Activated CD4-positive, CD25-positive, alpha-beta regulatory T cell treated with anti-CD3 and anti-CD28 coated beads, Interleukin-2, amount 50 U/mL, for 24 hours (primary cell): ENCODE measurements around the gene P3H3.
"Not testable (repeated sequence)": the region's sequence is repeated elsewhere in the genome, so short reads cannot be mapped to it uniquely, and the experiment has no call there.

Experiments used
- ATAC-seq, 2 donors: fragments of 150-1000 bp; cut with Tn5 transposase; one replicate each; pipeline ENCODE4 v1.10.0; 2021; ENCODE audit warnings: mild to moderate bottlenecking in 1 of 2, moderate library complexity in 1 of 2

The P3H3 gene

GRCh38 chr12:6845395-6845794 lies 17.2 kb downstream of the P3H3 start:
- ATAC-seq, result no peak

GRCh38 chr12:6846316-6846869 lies 18.2 kb downstream of the P3H3 start:
- ATAC-seq, result no peak

- ATAC-seq, result no peak
Observed at GRCh38 chr12:6847676-6848075, 19.5 kb downstream of the P3H3 start.

- ATAC-seq, result no peak
Observed at GRCh38 chr12:6849427-6849826, 21.2 kb downstream of the P3H3 start.

GRCh38 chr12:6849976-6850560 lies 21.9 kb downstream of the P3H3 start:
- no peak for ATAC-seq

- no peak for ATAC-seq
Observed at GRCh38 chr12:6850796-6851152, 22.6 kb downstream of the P3H3 start.

- ATAC-seq, result peak; percentile 47 to 52
Observed at GRCh38 chr12:6851153-6851920, 23.1 kb downstream of the P3H3 start, which contains the start of gene CDCA3. TSS of gene CDCA3 (minus strand) at chr12:6851286. CDS start at chr12:6850952, 334 bp downstream.

GRCh38 chr12:6851921-6852650 lies 23.9 kb downstream of the P3H3 start, which contains the start of gene USP5:
TSS of gene USP5 (plus strand) at chr12:6852150. CDS start at chr12:6852180, 30 bp downstream.
- peak; percentile 80 to 82 for ATAC-seq

- peak; percentile 19 to 28 for ATAC-seq
Observed at GRCh38 chr12:6852651-6853354, 24.6 kb downstream of the P3H3 start.

GRCh38 chr12:6853626-6854025 lies 25.4 kb downstream of the P3H3 start:
- no peak for ATAC-seq

GRCh38 chr12:6854036-6854435 lies 25.8 kb downstream of the P3H3 start:
- no peak for ATAC-seq

GRCh38 chr12:6855322-6855721 lies 27.1 kb downstream of the P3H3 start:
- ATAC-seq, result no peak

GRCh38 chr12:6858799-6859198 lies 30.6 kb downstream of the P3H3 start:
- ATAC-seq, result no peak

GRCh38 chr12:6860116-6860515 lies 31.9 kb downstream of the P3H3 start:
- no peak for ATAC-seq

GRCh38 chr12:6860942-6861341 lies 32.7 kb downstream of the P3H3 start:
- ATAC-seq, result no peak

GRCh38 chr12:6861391-6861790 lies 33.2 kb downstream of the P3H3 start:
- ATAC-seq, result no peak

GRCh38 chr12:6863033-6863432 lies 34.8 kb downstream of the P3H3 start:
- ATAC-seq, result no peak

GRCh38 chr12:6863586-6864321 lies 35.5 kb downstream of the P3H3 start:
- ATAC-seq, result no peak

GRCh38 chr12:6865307-6865706 lies 37.1 kb downstream of the P3H3 start:
- ATAC-seq, result not testable (repeated sequence)

GRCh38 chr12:6866163-6866919 lies 38.1 kb downstream of the P3H3 start:
- no peak for ATAC-seq

- ATAC-seq, result peak; percentile 1 to 2
Observed at GRCh38 chr12:6866920-6867412, 38.8 kb downstream of the P3H3 start.
